ENCODE results near the gene NF1. TPM values are rescaled to one million over a fixed set of nuclear protein-coding genes. Genes with fewer than 3 reads are reported as not detected.
"Not testable (repeated sequence)": the region's sequence is repeated elsewhere in the genome, so short reads cannot be mapped to it uniquely, and the experiment has no call there.

Gene NF1, protein sequence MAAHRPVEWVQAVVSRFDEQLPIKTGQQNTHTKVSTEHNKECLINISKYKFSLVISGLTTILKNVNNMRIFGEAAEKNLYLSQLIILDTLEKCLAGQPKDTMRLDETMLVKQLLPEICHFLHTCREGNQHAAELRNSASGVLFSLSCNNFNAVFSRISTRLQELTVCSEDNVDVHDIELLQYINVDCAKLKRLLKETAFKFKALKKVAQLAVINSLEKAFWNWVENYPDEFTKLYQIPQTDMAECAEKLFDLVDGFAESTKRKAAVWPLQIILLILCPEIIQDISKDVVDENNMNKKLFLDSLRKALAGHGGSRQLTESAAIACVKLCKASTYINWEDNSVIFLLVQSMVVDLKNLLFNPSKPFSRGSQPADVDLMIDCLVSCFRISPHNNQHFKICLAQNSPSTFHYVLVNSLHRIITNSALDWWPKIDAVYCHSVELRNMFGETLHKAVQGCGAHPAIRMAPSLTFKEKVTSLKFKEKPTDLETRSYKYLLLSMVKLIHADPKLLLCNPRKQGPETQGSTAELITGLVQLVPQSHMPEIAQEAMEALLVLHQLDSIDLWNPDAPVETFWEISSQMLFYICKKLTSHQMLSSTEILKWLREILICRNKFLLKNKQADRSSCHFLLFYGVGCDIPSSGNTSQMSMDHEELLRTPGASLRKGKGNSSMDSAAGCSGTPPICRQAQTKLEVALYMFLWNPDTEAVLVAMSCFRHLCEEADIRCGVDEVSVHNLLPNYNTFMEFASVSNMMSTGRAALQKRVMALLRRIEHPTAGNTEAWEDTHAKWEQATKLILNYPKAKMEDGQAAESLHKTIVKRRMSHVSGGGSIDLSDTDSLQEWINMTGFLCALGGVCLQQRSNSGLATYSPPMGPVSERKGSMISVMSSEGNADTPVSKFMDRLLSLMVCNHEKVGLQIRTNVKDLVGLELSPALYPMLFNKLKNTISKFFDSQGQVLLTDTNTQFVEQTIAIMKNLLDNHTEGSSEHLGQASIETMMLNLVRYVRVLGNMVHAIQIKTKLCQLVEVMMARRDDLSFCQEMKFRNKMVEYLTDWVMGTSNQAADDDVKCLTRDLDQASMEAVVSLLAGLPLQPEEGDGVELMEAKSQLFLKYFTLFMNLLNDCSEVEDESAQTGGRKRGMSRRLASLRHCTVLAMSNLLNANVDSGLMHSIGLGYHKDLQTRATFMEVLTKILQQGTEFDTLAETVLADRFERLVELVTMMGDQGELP (N-terminal part only)
- total RNA-seq, result 10 to 100 TPM; 43.8 to 82.0 (median 55.2) TPM
- 1 to 10 TPM; 6.8 to 9.0 TPM for polyA plus RNA-seq
- long read RNA-seq, donor 1, partial matches to known transcripts, result 7 of 14 reads
- long read RNA-seq, donor 1, other reads (novel, unspliced or antisense), result 7 of 14 reads
- long read RNA-seq, donor 2, partial matches to known transcripts, result 7 of 14 reads
- long read RNA-seq, donor 2, other reads (novel, unspliced or antisense), result 7 of 14 reads
- long read RNA-seq, donor 3, partial matches to known transcripts, result 3 of 5 reads
- long read RNA-seq, donor 3, other reads (novel, unspliced or antisense), result 2 of 5 reads

DNA sequence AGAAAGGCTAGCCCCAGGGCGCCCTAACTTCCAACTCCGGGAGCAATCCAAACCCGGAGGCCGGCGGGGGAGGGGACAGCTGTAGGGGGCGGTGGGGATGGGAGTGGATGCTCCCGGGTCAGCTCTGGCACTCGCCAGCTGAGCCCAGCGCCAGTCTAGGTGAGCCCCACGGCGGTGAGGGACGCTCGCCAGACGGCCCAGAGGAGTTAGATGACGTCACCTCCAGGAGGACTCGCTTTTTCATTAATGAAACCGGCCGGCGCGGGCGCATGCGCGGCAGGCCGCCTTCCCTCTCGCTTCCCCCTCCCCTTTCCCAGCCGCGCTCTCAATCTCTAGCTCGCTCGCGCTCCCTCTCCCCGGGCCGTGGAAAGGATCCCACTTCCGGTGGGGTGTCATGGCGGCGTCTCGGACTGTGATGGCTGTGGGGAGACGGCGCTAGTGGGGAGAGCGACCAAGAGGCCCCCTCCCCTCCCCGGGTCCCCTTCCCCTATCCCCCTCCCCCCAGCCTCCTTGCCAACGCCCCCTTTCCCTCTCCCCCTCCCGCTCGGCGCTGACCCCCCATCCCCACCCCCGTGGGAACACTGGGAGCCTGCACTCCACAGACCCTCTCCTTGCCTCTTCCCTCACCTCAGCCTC lies at the start of gene NF1:
Gene NF1 (plus strand): TSS at position 378 of the 636 bp plus-strand sequence. CDS start 333 bp downstream, outside the sequence.
- Histone ChIP-seq H3K9me3 (no peaks in the 10 kb centered on the region), H3K27me3 (no peaks in the 10 kb centered on the region), H3K4me3 (peak within 1 kb of the TSS; percentile 59 to 99 (median 89)), H3K4me1 (peaks cover 0 to 17% (median 6%) of the 10 kb centered on the region in 12 donors), H3K36me3 (no peaks in the 10 kb centered on the region), H3K27ac (peak within 1 kb of the TSS; percentile 76 to 97 (median 94))
- intact Hi-C loops (cut with DNase I), result loop anchor here in 3 of 10 donors (5.0 to 10.0 kb wide), 3 partner anchors 60 to 110 kb away; no protein-coding TSS in a partner anchor
- WGBS, 4 donors, result 0 to 2% (median 1%) methylated on average over 17 to 45 of the region's 45 CpGs
- TF ChIP-seq, protein P1, sequence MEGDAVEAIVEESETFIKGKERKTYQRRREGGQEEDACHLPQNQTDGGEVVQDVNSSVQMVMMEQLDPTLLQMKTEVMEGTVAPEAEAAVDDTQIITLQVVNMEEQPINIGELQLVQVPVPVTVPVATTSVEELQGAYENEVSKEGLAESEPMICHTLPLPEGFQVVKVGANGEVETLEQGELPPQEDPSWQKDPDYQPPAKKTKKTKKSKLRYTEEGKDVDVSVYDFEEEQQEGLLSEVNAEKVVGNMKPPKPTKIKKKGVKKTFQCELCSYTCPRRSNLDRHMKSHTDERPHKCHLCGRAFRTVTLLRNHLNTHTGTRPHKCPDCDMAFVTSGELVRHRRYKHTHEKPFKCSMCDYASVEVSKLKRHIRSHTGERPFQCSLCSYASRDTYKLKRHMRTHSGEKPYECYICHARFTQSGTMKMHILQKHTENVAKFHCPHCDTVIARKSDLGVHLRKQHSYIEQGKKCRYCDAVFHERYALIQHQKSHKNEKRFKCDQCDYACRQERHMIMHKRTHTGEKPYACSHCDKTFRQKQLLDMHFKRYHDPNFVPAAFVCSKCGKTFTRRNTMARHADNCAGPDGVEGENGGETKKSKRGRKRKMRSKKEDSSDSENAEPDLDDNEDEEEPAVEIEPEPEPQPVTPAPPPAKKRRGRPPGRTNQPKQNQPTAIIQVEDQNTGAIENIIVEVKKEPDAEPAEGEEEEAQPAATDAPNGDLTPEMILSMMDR (IDR thresholded peaks at IDR 0.05), result no peak
- TF ChIP-seq POLR2A (IDR thresholded peaks at IDR 0.05), result peak in 1 of 2 donors; percentile 44
- DNase-seq (peak; percentile 95 to 98 (median 97)), ATAC-seq (peak; percentile 92 to 98 (median 98))

DNA sequence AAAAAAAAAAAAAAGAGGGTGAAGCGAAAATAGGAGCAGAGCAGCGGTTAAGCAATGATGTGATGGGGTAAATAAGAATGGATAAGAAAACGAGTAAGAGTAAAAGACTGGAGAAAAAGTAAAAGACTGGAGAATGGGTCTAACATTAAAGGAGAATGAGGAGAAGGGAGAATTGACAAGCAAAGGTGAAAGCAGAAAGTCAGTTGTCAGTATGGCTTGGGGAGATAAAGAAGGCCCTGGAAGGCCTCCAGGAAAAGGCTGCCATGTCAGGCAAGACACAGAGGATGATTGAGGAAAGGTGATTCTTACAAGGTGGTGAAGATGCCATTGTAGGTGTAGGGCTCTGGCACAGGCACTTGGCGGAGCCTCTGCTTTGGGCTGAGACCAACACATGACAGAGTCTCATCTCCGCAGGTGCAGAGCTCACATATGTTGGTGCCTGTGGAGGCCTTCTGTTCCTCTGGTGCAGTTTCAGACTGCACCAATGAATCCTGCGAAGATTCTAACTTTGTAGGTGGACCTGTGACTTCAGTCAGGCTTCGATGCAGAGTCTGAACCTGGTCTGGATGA lies 47.8 kb upstream of the NF1 start:
- H3K9me3 ChIP-seq; H3K4me3 ChIP-seq; H3K27me3 ChIP-seq; intact Hi-C loops (cut with DNase I); ATAC-seq; H3K36me3 ChIP-seq; DNase-seq; H3K27ac ChIP-seq: not testable (repeated sequence)
- WGBS, 4 donors, result 92 to 95% (median 94%) methylated on average over 5 to 7 of the region's 7 CpGs
- peaks cover 0 to 13% (median under 1%) of the 10 kb centered on the region in 12 donors for H3K4me1 ChIP-seq

DNA sequence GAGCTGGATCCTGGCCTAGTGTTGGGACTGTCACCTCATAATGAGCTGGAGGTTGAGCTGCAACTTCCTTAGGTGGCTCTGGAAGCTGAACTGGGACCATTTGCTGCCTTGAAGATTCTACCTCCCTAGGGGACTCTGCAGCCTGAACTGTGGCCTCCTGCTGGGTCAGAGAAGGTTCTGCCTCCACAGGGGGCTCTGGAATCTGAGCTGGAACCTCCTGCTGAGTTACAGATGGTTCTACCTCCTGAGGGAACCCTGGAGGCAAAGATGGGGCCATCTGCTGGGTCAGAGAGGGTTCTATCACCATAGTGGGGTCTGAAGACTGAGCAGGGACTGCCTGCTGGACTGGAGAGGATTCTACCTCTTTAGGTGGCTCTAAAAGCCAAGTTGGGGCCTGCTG lies 46.6 kb upstream of the NF1 start:
- H3K9me3 ChIP-seq, result no peaks in the 10 kb centered on the region
- no peak overlapping the region for H3K4me3 ChIP-seq
- intact Hi-C loops (cut with DNase I), result no loop called here
- ATAC-seq (no peak), DNase-seq (no peak)
- H3K4me1 ChIP-seq, result peaks cover 0 to 25% (median 3%) of the 10 kb centered on the region in 12 donors
- H3K27me3 ChIP-seq, result no peaks in the 10 kb centered on the region
- TF ChIP-seq POLR2A (IDR thresholded peaks at IDR 0.05), result no peak
- TF ChIP-seq, protein P1 (IDR thresholded peaks at IDR 0.05), result no peak
- no peak overlapping the region for H3K27ac ChIP-seq
- H3K36me3 ChIP-seq, result peaks cover 0 to 2% (median 0%) of the 10 kb centered on the region in 9 donors

All from heart left ventricle (tissue), 16 donors.